Stimulated activated CD4-positive, alpha-beta T cell treated with anti-CD3 and anti-CD28 coated beads, Interleukin-12 subunit alpha, Interleukin-12 subunit beta, amount 100 ng/mL, for 48 hours (primary cell): Measurements from ENCODE around the gene C16orf78.
"Not testable (repeated sequence)": the region's sequence is repeated elsewhere in the genome, so short reads cannot be mapped to it uniquely, and the experiment has no call there.

ENCODE experiments used
- DNase-seq, 3 donors: peaks; one replicate each; pipeline ENCODE4 v3.0.0-alpha.2; 2020; ENCODE audit warnings: low read depth in 2 of 3, low spot score in 1 of 3

C16orf78 gene

GRCh38 chr16:49349446-49350168 is 24.0 kb upstream of the C16orf78 start:
- DNase-seq: no peak

- peak; percentile 22 to 57 (median 34) for DNase-seq
These were observed 23.1 kb upstream of the C16orf78 start for GRCh38 chr16:49350265-49351095.

DNA sequence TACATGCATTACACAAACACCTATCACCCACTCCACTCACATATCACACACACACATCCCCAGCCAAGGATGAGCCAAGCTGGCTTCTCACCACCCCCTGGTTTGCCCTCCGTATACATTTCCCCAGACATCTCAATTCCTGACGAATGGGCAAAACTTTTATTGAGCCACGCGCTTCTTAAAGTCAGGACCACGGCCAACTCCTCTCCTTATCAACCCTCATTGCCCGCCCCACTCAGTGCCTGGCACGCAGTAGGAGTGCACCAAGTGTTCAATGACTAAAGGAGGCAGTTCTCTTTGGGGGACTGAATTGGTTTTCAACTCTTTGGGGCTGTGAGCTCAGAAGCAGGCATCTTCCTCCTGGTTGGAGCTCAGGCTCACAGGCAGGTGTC is 22.5 kb upstream of the C16orf78 start:
- no peak for DNase-seq

- no peak for DNase-seq
These were observed 20.7 kb upstream of the C16orf78 start for GRCh38 chr16:49352892-49353291.

DNA sequence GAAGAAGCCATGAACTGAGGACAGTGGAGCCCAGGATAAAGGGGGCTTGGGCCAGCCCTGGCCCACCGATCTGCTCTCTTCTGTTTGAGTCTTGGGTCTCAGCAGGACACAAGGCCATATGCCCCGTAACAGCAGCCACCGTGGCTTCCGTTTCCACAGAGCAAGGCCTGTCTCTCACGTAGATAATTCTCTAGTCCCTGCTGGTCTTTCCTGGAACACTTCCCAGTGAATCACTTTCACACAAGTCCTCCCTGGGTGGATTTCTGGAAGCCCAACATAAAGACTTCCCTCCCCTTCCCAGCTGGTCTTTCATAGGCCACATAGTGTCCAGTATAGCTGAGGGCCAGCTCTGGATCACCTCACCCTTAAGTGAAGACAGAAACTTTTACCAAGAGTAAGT is 19.9 kb upstream of the C16orf78 start:
- no peak for DNase-seq

GRCh38 chr16:49354101-49354500 is 19.5 kb upstream of the C16orf78 start:
- DNase-seq: no peak

DNA sequence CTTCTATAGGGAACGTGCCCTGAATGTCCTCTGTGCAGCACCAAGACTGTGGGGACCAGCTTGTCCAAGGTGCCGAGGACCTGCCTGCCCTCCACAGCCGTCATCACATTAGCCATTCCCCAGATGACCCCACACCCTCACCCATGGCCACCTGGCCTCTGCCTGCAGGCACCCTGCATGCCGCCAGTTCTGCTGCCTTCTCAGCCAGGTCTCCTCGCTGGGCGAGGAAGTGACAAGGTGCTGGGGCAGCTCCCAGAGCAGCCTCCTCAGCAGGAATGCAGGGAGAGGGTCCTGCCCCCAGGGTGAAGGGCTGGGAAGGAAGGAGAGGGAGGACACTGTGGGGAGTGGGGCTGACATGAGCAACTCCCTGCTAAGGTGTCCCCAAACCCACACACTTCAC is 18.6 kb upstream of the C16orf78 start:
- DNase-seq: no peak

GRCh38 chr16:49355933-49356665 is 17.5 kb upstream of the C16orf78 start:
- no peak for DNase-seq

- DNase-seq: no peak
These were observed 16.7 kb upstream of the C16orf78 start for GRCh38 chr16:49356728-49357488.

- no peak for DNase-seq
These were observed 14.0 kb upstream of the C16orf78 start for GRCh38 chr16:49359591-49359990.

DNA sequence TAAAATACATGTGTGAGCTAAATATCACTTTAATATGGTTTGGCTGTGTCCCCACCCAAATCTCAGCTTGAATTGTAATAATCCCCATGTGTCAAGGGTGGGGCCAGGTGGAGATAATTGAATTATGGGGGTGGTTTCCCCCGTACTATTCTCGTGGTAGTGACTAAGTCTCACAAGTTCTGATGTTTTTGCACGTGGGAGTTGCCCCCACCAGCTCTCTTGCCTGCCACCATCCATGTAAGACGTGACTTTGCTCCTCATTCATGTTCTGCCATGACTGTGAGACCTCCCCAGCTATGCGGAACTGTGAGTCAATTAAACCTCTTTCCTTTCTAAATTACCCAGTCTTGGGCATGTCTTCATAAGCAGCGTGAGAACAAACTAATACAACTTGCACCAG is 11.9 kb upstream of the C16orf78 start:
- DNase-seq: not testable (repeated sequence)

GRCh38 chr16:49362230-49362629 is 11.4 kb upstream of the C16orf78 start:
- DNase-seq: no peak

GRCh38 chr16:49365711-49366509 is 7.7 kb upstream of the C16orf78 start:
- DNase-seq: no peak

GRCh38 chr16:49366669-49367068 is 6.9 kb upstream of the C16orf78 start:
- no peak for DNase-seq

DNA sequence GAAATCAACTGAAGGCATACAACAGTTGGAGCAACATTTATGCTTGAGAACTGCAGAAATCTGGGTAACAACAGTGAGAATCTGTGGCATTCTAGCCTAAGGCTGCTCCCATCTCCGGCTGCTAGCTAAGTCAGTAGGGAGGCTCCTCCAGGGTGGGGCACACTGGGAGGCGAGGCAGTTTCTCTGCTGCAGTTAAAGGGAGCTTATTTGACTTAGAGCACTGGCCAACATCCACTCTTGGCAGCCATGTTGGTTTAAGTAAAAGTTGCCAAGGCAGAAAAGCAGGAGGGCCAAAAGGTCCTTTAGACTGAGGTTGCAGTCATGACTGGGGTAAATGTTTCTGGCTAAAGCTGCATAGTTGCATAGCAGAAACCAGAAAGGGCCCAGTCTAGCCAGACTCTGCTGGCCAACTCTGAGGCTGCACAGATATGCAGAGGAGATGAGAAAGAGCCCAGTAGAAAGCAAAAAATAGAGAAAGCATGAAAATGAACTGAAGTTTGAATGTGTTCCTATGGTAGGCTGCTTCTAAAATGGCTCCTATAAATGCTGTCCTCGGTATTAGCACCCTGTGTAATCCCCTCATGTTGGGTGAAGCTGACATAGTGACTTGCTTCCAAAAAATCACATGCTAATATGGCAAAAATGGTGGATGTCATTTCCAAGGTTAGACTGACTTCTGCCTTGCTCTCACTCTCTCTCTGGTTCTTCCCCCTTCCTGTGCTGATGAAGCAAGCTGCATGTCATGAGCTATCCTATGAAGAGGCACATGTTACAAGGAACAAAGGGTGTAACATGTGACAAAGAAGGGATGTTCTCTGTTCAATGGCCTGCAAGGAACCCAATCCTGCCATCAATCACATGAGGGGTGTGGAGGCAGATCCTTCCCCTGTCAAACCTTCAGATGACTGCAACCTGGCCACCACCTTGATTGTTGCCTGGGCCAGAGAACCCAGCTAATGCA is 3.7 kb upstream of the C16orf78 start:
- DNase-seq: no peak

- DNase-seq: no peak
These were observed 2.6 kb downstream of the C16orf78 start for GRCh38 chr16:49376206-49376605.

DNA sequence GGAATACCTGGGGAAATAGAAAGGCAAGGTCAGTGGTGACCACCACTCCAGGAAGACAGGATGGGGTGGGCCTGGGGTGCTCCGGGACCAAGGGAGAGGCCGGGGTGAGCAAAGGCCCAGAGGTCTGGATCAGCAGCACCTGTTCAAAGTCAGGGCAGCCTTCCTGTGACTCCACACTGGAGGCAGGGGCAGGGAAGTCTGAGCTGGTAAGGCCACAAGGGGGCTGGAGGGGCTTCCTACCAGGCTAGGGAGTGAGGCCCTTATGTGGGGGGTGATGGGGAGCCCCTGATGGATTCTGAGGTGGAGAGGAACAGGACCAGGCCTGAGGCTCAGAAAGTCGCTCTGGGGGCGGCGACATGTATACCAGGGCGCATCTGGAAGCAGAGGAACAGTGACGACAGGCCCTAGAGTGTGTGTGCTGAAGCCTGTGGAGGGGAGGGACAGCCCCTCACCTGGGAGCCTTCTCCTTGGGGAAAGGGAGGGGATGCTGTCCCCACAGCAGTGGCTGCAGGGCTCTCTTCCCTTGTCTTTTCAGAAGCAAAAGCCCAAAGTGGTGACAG is 3.7 kb downstream of the C16orf78 start:
- DNase-seq: no peak

DNA sequence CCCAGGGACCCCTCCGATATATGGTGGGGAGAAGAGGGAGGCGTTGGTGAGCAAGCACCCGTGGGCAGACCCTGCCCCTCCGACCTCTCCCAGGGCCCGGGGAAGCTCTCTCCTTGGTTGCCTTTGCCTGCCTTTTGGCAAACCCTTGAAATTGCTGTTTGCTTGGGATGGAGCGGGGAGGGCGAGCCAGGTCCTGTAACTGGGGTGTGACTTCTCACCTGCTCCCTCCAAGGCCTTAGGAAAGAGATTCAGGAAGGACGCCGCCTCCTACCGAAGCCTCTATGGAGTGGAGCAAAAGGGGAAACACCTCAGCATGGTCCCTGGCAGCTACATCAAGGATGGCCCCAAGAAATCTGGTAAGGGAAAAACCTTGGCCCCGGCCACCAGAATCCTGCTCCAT is 4.6 kb downstream of the C16orf78 start:
- no peak for DNase-seq

DNA sequence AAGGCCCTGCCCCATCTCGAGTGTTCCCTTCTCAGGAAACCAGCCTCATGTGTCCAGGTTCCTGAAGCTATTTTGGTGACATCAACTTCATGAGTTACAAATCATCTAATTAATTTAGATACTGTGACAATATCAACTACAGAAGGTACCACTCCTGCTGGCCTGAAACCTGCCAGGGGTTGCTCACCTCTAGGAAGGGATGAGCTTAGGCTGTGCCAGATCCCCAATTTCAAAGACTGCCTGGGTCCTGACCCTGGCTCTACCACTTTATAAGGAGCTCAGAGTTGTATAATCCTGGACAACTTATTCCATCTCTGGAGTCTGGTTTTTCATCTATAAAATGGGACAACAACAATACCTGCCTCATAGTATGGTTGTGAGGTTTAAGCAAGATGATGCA is 5.2 kb downstream of the C16orf78 start:
- no peak for DNase-seq
